Hepatocyte (in vitro differentiated cells): ENCODE measurements around the gene SNAP25. TPM values are rescaled to one million over a fixed set of nuclear protein-coding genes. Genes with fewer than 3 reads are reported as not detected.
A peak's percentile ranks its signal among the peaks of the same experiment; 100 is the strongest.

Experiments
- DNase-seq: peaks from one replicate; pipeline ENCODE4 v3.0.0-alpha.2; 2016; ENCODE audit warnings: low spot score
- H2AFZ ChIP-seq: fragments of 200-600 bp; sonication (generic); 2 replicates; pipeline ENCODE4 v1.6.0; 2016; ENCODE audit warnings: antibody characterized with exemption, mild to moderate bottlenecking
- H3K27ac ChIP-seq: fragments of 200-600 bp; sonication (generic); 2 replicates; pipeline ENCODE4 v1.5.1; 2016; ENCODE audit warnings: mild to moderate bottlenecking
- H3K27me3 ChIP-seq: fragments of 200-600 bp; sonication (generic); 2 replicates; pipeline ENCODE4 v1.6.1; 2016
- H3K36me3 ChIP-seq: fragments of 200-600 bp; sonication (generic); replicated peaks from 2 replicates; pipeline ENCODE4 v1.5.1; 2016; ENCODE audit warnings: low read depth; ENCODE audit not compliant: insufficient read depth
- H3K4me1 ChIP-seq: fragments of 200-600 bp; sonication (generic); 2 replicates; pipeline ENCODE4 v1.5.1; 2016; ENCODE audit warnings: mild to moderate bottlenecking, moderate library complexity; ENCODE audit not compliant: insufficient read depth
- H3K4me2 ChIP-seq: fragments of 200-600 bp; sonication (generic); 2 replicates; pipeline ENCODE4 v1.6.0; 2016
- H3K4me3 ChIP-seq: fragments of 200-600 bp; sonication (generic); 2 replicates; pipeline ENCODE4 v1.5.1; 2016; ENCODE audit warnings: mild to moderate bottlenecking
- H3K79me2 ChIP-seq: fragments of 200-600 bp; sonication (generic); 2 replicates; pipeline ENCODE4 v1.6.0; 2017; ENCODE audit warnings: mild to moderate bottlenecking
- H3K9me2 ChIP-seq: fragments of 200-600 bp; sonication (generic); replicated peaks from 2 replicates; pipeline ENCODE4 v1.6.0; 2017; ENCODE audit warnings: mild to moderate bottlenecking; ENCODE audit not compliant: insufficient read depth
- H3K9me3 ChIP-seq: fragments of 200-600 bp; sonication (generic); 2 replicates; pipeline ENCODE4 v1.5.1; 2016; ENCODE audit warnings: low read depth, mild to moderate bottlenecking
- H4K20me1 ChIP-seq: fragments of 200-600 bp; sonication (generic); 2 replicates; pipeline ENCODE4 v1.6.0; 2016; ENCODE audit warnings: mild to moderate bottlenecking; ENCODE audit not compliant: insufficient read depth, poor library complexity, severe bottlenecking
- EZH2 ChIP-seq: fragments of 200-600 bp; sonication (generic); IDR thresholded peaks from 2 replicates; pipeline ENCODE4 v1.6.1; 2016; ENCODE audit warnings: antibody characterized with exemption, mild to moderate bottlenecking, borderline replicate concordance
- EZH2phosphoT487 ChIP-seq: fragments of 200-600 bp; sonication (generic); IDR thresholded peaks from one replicate; pipeline ENCODE4 v1.6.1; 2018; ENCODE audit warnings: antibody characterized with exemption, mild to moderate bottlenecking, low read depth, moderate library complexity; ENCODE audit not compliant: unreplicated experiment, severe bottlenecking
- WGBS: methylation state at CpG from one replicate; pipeline ENCODE4 v1.1.6; 2016; ENCODE audit warnings: low lambda C conversion rate; ENCODE audit errors: missing lambda C conversion rate; 5-methylcytosine and 5-hydroxymethylcytosine counted together
- polyA plus RNA-seq: library from polyadenylated mRNA; unstranded; fragments of >200 nt; fragmentation: Nextera tagmentation; extraction: Ambion mirVana; gene quantifications from 2 replicates; pipeline ENCODE4 v1.2.1, GENCODE V29; 2016
- total RNA-seq: library from RNA; depleted of rRNA; stranded (reverse); fragments of >200 nt; gene quantifications from 2 replicates; pipeline ENCODE4 v1.2.3, GENCODE V29; 2014
- TF ChIP-seq, protein P1 (sequence below): fragments of 200-600 bp; sonication (generic); IDR thresholded peaks from 2 replicates; pipeline ENCODE4 v1.5.1; 2016; ENCODE audit warnings: antibody characterized with exemption, mild to moderate bottlenecking; ENCODE audit not compliant: poor library complexity

The SNAP25 gene
- total and polyA plus RNA-seq, 2 experiments from 2014 or later, result 3.7 to 5.2 TPM

DNA sequence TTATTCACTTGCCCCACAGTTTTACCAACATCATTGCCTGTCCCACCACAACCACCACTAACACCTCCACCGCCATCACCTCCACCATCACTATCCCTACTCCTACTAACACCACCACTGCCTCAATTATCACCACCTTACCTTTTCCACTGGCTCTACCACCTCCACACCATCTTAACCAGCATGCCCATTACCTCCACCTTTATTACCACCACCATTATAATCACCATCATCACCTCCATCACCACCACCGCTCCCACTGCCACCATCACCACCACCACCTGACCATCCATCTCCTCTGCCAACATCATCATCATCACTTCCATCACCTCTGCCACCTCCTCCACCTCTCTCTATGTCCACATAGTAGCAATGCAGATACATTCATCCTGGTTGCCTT lies 90.0 kb downstream of the SNAP25 start:
- Histone ChIP-seq H3K4me1 (peaks cover 4% of the 10 kb centered on the region), H2AFZ (no peak overlapping the region), H4K20me1 (no peaks in the 10 kb centered on the region), H3K9me2 (no peaks in the 10 kb centered on the region), H3K4me2 (no peak overlapping the region), H3K27me3 (no peaks in the 10 kb centered on the region), H3K9me3 (no peaks in the 10 kb centered on the region), H3K36me3 (no peaks in the 10 kb centered on the region), H3K4me3 (no peak overlapping the region), H3K79me2 (no peaks in the 10 kb centered on the region), H3K27ac (no peak overlapping the region)
- no peak for TF ChIP-seq EZH2
- 77% methylated on average over 2 of the region's 2 CpGs for WGBS
- DNase-seq, result no peak

DNA sequence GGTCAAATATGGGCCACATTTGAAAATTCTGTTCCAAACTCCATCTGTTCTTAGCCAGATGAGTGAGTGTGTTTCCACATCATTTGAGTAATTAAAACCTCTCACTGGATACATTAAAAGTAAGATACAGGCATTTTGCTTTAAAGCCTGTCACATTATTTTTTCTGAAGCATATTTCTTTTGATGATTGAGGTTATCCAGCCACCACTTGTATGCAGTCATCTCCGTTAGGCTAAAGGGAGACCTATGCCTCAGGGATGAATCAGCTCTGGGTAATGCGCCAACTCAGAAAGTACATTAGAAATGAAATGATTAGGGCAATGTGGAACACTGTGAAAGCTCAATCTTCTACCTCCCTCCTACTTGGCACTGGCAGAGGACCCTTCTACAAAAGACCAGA lies 90.7 kb downstream of the SNAP25 start:
- H3K27me3 ChIP-seq, result no peaks in the 10 kb centered on the region
- H3K4me2 ChIP-seq, result no peak overlapping the region
- H3K79me2 ChIP-seq, result no peaks in the 10 kb centered on the region
- H3K4me3 ChIP-seq, result no peak overlapping the region
- H3K27ac ChIP-seq, result no peak overlapping the region
- no peaks in the 10 kb centered on the region for H4K20me1 ChIP-seq
- no peaks in the 10 kb centered on the region for H3K9me2 ChIP-seq
- no peaks in the 10 kb centered on the region for H3K36me3 ChIP-seq
- H2AFZ ChIP-seq, result no peak overlapping the region
- no peak for TF ChIP-seq EZH2
- TF ChIP-seq, protein P1, sequence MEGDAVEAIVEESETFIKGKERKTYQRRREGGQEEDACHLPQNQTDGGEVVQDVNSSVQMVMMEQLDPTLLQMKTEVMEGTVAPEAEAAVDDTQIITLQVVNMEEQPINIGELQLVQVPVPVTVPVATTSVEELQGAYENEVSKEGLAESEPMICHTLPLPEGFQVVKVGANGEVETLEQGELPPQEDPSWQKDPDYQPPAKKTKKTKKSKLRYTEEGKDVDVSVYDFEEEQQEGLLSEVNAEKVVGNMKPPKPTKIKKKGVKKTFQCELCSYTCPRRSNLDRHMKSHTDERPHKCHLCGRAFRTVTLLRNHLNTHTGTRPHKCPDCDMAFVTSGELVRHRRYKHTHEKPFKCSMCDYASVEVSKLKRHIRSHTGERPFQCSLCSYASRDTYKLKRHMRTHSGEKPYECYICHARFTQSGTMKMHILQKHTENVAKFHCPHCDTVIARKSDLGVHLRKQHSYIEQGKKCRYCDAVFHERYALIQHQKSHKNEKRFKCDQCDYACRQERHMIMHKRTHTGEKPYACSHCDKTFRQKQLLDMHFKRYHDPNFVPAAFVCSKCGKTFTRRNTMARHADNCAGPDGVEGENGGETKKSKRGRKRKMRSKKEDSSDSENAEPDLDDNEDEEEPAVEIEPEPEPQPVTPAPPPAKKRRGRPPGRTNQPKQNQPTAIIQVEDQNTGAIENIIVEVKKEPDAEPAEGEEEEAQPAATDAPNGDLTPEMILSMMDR, result no peak
- no peak for TF ChIP-seq EZH2phosphoT487
- no peak for DNase-seq
- WGBS, result 69% methylated on average over 2 of the region's 2 CpGs
- H3K9me3 ChIP-seq, result no peaks in the 10 kb centered on the region
- H3K4me1 ChIP-seq, result peaks cover 10% of the 10 kb centered on the region

DNA sequence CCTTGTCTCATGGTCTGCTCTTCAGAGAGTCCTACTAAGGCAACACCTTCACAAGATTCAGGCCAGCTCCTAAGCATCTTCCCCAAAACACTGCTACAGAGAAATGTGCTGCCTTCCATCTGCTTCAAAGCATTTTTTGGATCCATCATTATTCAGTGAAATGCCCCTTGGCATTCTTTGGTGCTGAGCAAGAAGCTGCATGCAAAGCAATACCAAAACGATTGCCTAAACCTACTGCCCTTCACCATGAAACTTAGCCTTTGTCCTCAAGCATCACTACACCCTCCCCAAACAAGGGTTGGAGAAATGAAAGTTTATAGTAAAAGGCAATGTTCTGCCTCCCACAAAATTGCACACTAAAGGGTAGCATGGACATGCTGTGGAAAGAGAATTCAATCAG lies 93.5 kb downstream of the SNAP25 start:
- no peak for TF ChIP-seq EZH2
- TF ChIP-seq EZH2phosphoT487, result no peak
- TF ChIP-seq, protein P1, result no peak
- Histone ChIP-seq H3K9me2 (no peaks in the 10 kb centered on the region), H3K27ac (no peak overlapping the region), H3K9me3 (no peaks in the 10 kb centered on the region), H3K27me3 (no peaks in the 10 kb centered on the region), H3K4me3 (no peak overlapping the region), H3K36me3 (no peaks in the 10 kb centered on the region), H3K4me2 (no peak overlapping the region), H3K4me1 (peaks cover 17% of the 10 kb centered on the region), H3K79me2 (no peaks in the 10 kb centered on the region), H4K20me1 (no peaks in the 10 kb centered on the region), H2AFZ (no peak overlapping the region)
- no peak for DNase-seq
- WGBS, result 77% methylated on average over 1 of the region's 1 CpG

DNA sequence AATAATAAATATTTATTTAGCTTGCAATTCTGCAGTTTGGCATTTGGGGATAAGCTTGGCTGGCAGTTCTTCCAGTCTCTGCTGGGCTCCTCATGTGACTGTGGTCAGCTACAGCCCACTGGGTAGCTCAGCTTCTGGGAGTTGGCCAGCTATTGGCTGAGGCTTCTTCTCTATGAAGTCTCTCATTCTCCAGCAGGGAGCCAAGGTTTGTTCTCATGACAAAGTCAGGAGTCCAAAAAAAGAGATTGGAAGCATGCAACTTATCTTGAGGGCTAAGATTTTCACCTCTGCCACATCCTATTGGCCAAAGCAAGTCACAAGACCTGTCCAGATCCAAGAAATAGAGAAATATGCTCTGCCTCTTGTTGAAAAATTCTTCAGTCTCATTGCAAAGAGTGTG lies 94.6 kb downstream of the SNAP25 start:
- Histone ChIP-seq H3K79me2 (no peaks in the 10 kb centered on the region), H4K20me1 (no peaks in the 10 kb centered on the region), H2AFZ (no peak overlapping the region), H3K4me3 (no peak overlapping the region), H3K4me1 (peaks cover 17% of the 10 kb centered on the region), H3K9me2 (no peaks in the 10 kb centered on the region), H3K27ac (no peak overlapping the region), H3K27me3 (no peaks in the 10 kb centered on the region), H3K9me3 (no peaks in the 10 kb centered on the region), H3K36me3 (no peaks in the 10 kb centered on the region), H3K4me2 (peak overlapping the region; percentile 52)
- TF ChIP-seq EZH2, result no peak
- TF ChIP-seq, protein P1, result no peak
- no peak for DNase-seq
